NCI-H748 treated with DMSO at 0.1 percent for 48 hours (cell line): ENCODE results near the gene KCNJ10.

ENCODE experiments used
- DNase-seq: peaks from one replicate; lab custom pipeline; 2025; lab: John Stamatoyannopoulos, UW

The KCNJ10 gene

GRCh38 chr1:160083968-160084770 lies 14.2 kb upstream of the KCNJ10 start:
- peak; percentile 73 for DNase-seq

- DNase-seq = no peak
Measured at GRCh38 chr1:160082926-160083325, 13.0 kb upstream of the KCNJ10 start.

GRCh38 chr1:160082487-160082886 lies 12.5 kb upstream of the KCNJ10 start:
- DNase-seq = no peak

GRCh38 chr1:160081261-160081936 lies 11.4 kb upstream of the KCNJ10 start, which contains the start of gene KCNJ9:
Gene KCNJ9 (plus strand): TSS chr1:160081538. CDS start chr1:160084031, 2,493 bp downstream.
- no peak for DNase-seq

GRCh38 chr1:160080381-160081100 lies 10.6 kb upstream of the KCNJ10 start:
- DNase-seq = peak; percentile 16

GRCh38 chr1:160079448-160079847 lies 9.5 kb upstream of the KCNJ10 start:
- no peak for DNase-seq

GRCh38 chr1:160078512-160079195 lies 8.7 kb upstream of the KCNJ10 start:
- DNase-seq = peak; percentile 10

- no peak for DNase-seq
Measured at GRCh38 chr1:160077486-160077885, 7.5 kb upstream of the KCNJ10 start.

- DNase-seq = no peak
Measured at GRCh38 chr1:160076295-160076694, 6.3 kb upstream of the KCNJ10 start.

GRCh38 chr1:160075836-160076235 lies 5.9 kb upstream of the KCNJ10 start:
- DNase-seq = no peak

GRCh38 chr1:160074865-160075264 lies 4.9 kb upstream of the KCNJ10 start:
- no peak for DNase-seq

- no peak for DNase-seq
Measured at GRCh38 chr1:160071289-160071688, 1.3 kb upstream of the KCNJ10 start.

- DNase-seq = peak; percentile 61
Measured at GRCh38 chr1:160070243-160071163, 543 bp upstream of the KCNJ10 start.

- DNase-seq = no peak
Measured at GRCh38 chr1:160068225-160068624, 1.7 kb downstream of the KCNJ10 start.

- no peak for DNase-seq
Measured at GRCh38 chr1:160066829-160067745, 2.9 kb downstream of the KCNJ10 start.

- DNase-seq = no peak
Measured at GRCh38 chr1:160064746-160065145, 5.2 kb downstream of the KCNJ10 start.

- no peak for DNase-seq
Measured at GRCh38 chr1:160064164-160064563, 5.8 kb downstream of the KCNJ10 start.

GRCh38 chr1:160063176-160063575 lies 6.8 kb downstream of the KCNJ10 start:
- DNase-seq = no peak

GRCh38 chr1:160062230-160062532 lies 7.8 kb downstream of the KCNJ10 start:
- no peak for DNase-seq
